Measurements from ENCODE around the gene GIPC3.
A peak's percentile ranks its signal among the peaks of the same experiment; 100 is the strongest.
"Not testable (repeated sequence)": the region's sequence is repeated elsewhere in the genome, so short reads cannot be mapped to it uniquely, and the experiment has no call there.

The GIPC3 gene

GRCh38 chr19:3548606-3549005 is 36.7 kb upstream of the GIPC3 start:
- DNase-seq (ENCODE audit: low read depth, low spot score) = no peak
- no peak overlapping the region for H3K4me3 ChIP-seq (ENCODE audit: low read length)

GRCh38 chr19:3549816-3550215 is 35.5 kb upstream of the GIPC3 start:
- no peak overlapping the region for H3K4me3 ChIP-seq (ENCODE audit: low read length)
- DNase-seq (ENCODE audit: low read depth, low spot score) = no peak

- no peak for DNase-seq (ENCODE audit: low read depth, low spot score)
- H3K4me3 ChIP-seq (ENCODE audit: low read length) = no peak overlapping the region
These were observed 34.1 kb upstream of the GIPC3 start for GRCh38 chr19:3550947-3551791.

GRCh38 chr19:3551792-3552095 is 33.5 kb upstream of the GIPC3 start:
- H3K4me3 ChIP-seq (ENCODE audit: low read length) = no peak overlapping the region
- DNase-seq (ENCODE audit: low read depth, low spot score) = no peak

- peak; percentile 90 for DNase-seq (ENCODE audit: low read depth, low spot score)
These were observed 30.8 kb upstream of the GIPC3 start for GRCh38 chr19:3554254-3555083.

GRCh38 chr19:3555653-3556422 is 29.4 kb upstream of the GIPC3 start:
- H3K4me3 ChIP-seq (ENCODE audit: low read length) = peak overlapping the region; percentile 68

More at GRCh38 chr19:3554254-3555083, 30.8 kb upstream of the GIPC3 start:
- H3K4me3 ChIP-seq (ENCODE audit: low read length) = peak overlapping the region; percentile 41

GRCh38 chr19:3556423-3556977 is 28.8 kb upstream of the GIPC3 start:
- DNase-seq (ENCODE audit: low read depth, low spot score) = no peak
- peak overlapping the region; percentile 68 for H3K4me3 ChIP-seq (ENCODE audit: low read length)

More at GRCh38 chr19:3555653-3556422, 29.4 kb upstream of the GIPC3 start:
- DNase-seq (ENCODE audit: low read depth, low spot score) = no peak

- H3K4me3 ChIP-seq (ENCODE audit: low read length) = peak overlapping the region; percentile 68
- DNase-seq (ENCODE audit: low read depth, low spot score) = no peak
These were observed 28.3 kb upstream of the GIPC3 start for GRCh38 chr19:3556978-3557460.

- H3K4me3 ChIP-seq (ENCODE audit: low read length) = peak within 1 kb of the TSS; percentile 73
- DNase-seq (ENCODE audit: low read depth, low spot score) = peak; percentile 84
These were observed 27.6 kb upstream of the GIPC3 start, which contains the start of gene MFSD12 for GRCh38 chr19:3557461-3558248. MFSD12 (minus strand) TSS chr19:3557586; CDS start chr19:3557403, 183 bp downstream.

- DNase-seq (ENCODE audit: low read depth, low spot score) = no peak
- H3K4me3 ChIP-seq (ENCODE audit: low read length) = no peak overlapping the region
These were observed 21.4 kb upstream of the GIPC3 start for GRCh38 chr19:3563709-3564524.

- DNase-seq (ENCODE audit: low read depth, low spot score) = no peak
- no peak overlapping the region for H3K4me3 ChIP-seq (ENCODE audit: low read length)
These were observed 20.1 kb upstream of the GIPC3 start for GRCh38 chr19:3565139-3565538.

- DNase-seq (ENCODE audit: low read depth, low spot score); H3K4me3 ChIP-seq (ENCODE audit: low read length): not testable (repeated sequence)
These were observed 15.2 kb upstream of the GIPC3 start for GRCh38 chr19:3570042-3570441.

GRCh38 chr19:3570606-3571011 is 14.7 kb upstream of the GIPC3 start:
- H3K4me3 ChIP-seq (ENCODE audit: low read length) = no peak overlapping the region
- no peak for DNase-seq (ENCODE audit: low read depth, low spot score)

- H3K4me3 ChIP-seq (ENCODE audit: low read length) = peak overlapping the region; percentile 52
- DNase-seq (ENCODE audit: low read depth, low spot score) = peak; percentile 100
These were observed 13.0 kb upstream of the GIPC3 start for GRCh38 chr19:3572132-3572854.

GRCh38 chr19:3572855-3573161 is 12.5 kb upstream of the GIPC3 start, which contains the start of gene HMG20B:
HMG20B (plus strand) TSS chr19:3572944; CDS start chr19:3573310, 366 bp downstream.
- H3K4me3 ChIP-seq (ENCODE audit: low read length) = peak within 1 kb of the TSS; percentile 86
- no peak for DNase-seq (ENCODE audit: low read depth, low spot score)

GRCh38 chr19:3573162-3573857 is 12.0 kb upstream of the GIPC3 start:
- peak overlapping the region; percentile 86 for H3K4me3 ChIP-seq (ENCODE audit: low read length)
- DNase-seq (ENCODE audit: low read depth, low spot score) = no peak
